ENCODE results near the gene STK32B. TPM values are rescaled to one million over a fixed set of nuclear protein-coding genes. Genes with fewer than 3 reads are reported as not detected.

Gene STK32B
- polyA plus RNA-seq, 1 of the 3 experiments (the other 2 are of a cell fraction) = 0.20 TPM

GRCh38 chr4:5452156-5452555 lies 400.9 kb downstream of the STK32B start:
- no peaks in the 10 kb centered on the region for H3K36me3 ChIP-seq (replicated peaks in 1 of 2; ENCODE audit: control insufficient read depth in 1 of 2, insufficient read depth in 2 of 2, low read length in 1 of 2)
- no peak overlapping the region for H2AFZ ChIP-seq (ENCODE audit: low read depth)
- no peak overlapping the region for H3K27ac ChIP-seq (ENCODE audit: low read depth in 2 of 2, low read length in 1 of 2)
- H3K9me2 ChIP-seq = no peaks in the 10 kb centered on the region
- peaks cover 0 to 3% of the 10 kb centered on the region in 2 experiments; a peak in 1 of 4 replicates for H3K4me1 ChIP-seq (ENCODE audit: control insufficient read depth in 1 of 2, insufficient read depth in 2 of 2, low read depth in 1 of 2, low read length in 1 of 2)
- no peaks in the 10 kb centered on the region for H3F3A ChIP-seq (replicated peaks; ENCODE audit: insufficient read depth)
- ChIA-PET CTCF (interaction anchor here (0.6 kb wide), 1 partner anchor 52 kb away, joined by 3 read pairs; no protein-coding TSS in a partner anchor), POLR2A (no interaction called here)
- H3K79me2 ChIP-seq (ENCODE audit: insufficient read depth) = no peaks in the 10 kb centered on the region
- no peak for DNase-seq
- H3K27me3 ChIP-seq (ENCODE audit: insufficient read depth) = no peaks in the 10 kb centered on the region; the same call in 1 of the 2 replicates
- no peaks in the 10 kb centered on the region for H3K9me3 ChIP-seq
- WGBS (ENCODE audit: low lambda C conversion rate) = 34% methylated on average over 7 of the region's 7 CpGs
- no peaks in the 10 kb centered on the region for H4K20me1 ChIP-seq (ENCODE audit: insufficient read depth)
- no peak overlapping the region for H3K4me3 ChIP-seq (ENCODE audit: low read depth in 2 of 2, low read length in 1 of 2)
- H3K9ac ChIP-seq = no peak overlapping the region
- TF ChIP-seq IRF3 (IDR thresholded peaks at IDR 0.05; ENCODE audit: low read depth, low read length) (no peak), FOXM1 (IDR thresholded peaks at IDR 0.05; ENCODE audit: low read depth) (no peak)
- no peak overlapping the region for H3K4me2 ChIP-seq

- DNase-seq = no peak
- no peak overlapping the region for H3K9ac ChIP-seq
- no peaks in the 10 kb centered on the region for H3K79me2 ChIP-seq (ENCODE audit: insufficient read depth)
- 5% methylated on average over 14 of the region's 14 CpGs for WGBS (ENCODE audit: low lambda C conversion rate)
- H2AFZ ChIP-seq (ENCODE audit: low read depth) = no peak overlapping the region
- H3K4me1 ChIP-seq (ENCODE audit: control insufficient read depth in 1 of 2, insufficient read depth in 2 of 2, low read depth in 1 of 2, low read length in 1 of 2) = peaks cover 0 to 3% of the 10 kb centered on the region in 2 experiments; a peak in 1 of 4 replicates
- H3K4me3 ChIP-seq (ENCODE audit: low read depth in 2 of 2, low read length in 1 of 2) = no peak overlapping the region
- H4K20me1 ChIP-seq (ENCODE audit: insufficient read depth) = no peaks in the 10 kb centered on the region
- H3K9me3 ChIP-seq = no peaks in the 10 kb centered on the region
- H3F3A ChIP-seq (replicated peaks; ENCODE audit: insufficient read depth) = no peaks in the 10 kb centered on the region
- no peaks in the 10 kb centered on the region for H3K36me3 ChIP-seq (replicated peaks in 1 of 2; ENCODE audit: control insufficient read depth in 1 of 2, insufficient read depth in 2 of 2, low read length in 1 of 2)
- H3K27ac ChIP-seq (ENCODE audit: low read depth in 2 of 2, low read length in 1 of 2) = no peak overlapping the region
- H3K27me3 ChIP-seq (ENCODE audit: insufficient read depth) = no peaks in the 10 kb centered on the region; the same call in 1 of the 2 replicates
- ChIA-PET POLR2A (no interaction called here), CTCF (interaction anchor here (1.1 to 3.4 kb wide), 4 partner anchors 24 to 404 kb away, joined by 3 to 10 read pairs (median 4); no protein-coding TSS in a partner anchor)
- no peaks in the 10 kb centered on the region for H3K9me2 ChIP-seq
- TF ChIP-seq NFIC (IDR thresholded peaks at IDR 0.05; ENCODE audit: borderline replicate concordance) (no peak), EP300 (IDR thresholded peaks at IDR 0.05; ENCODE audit: borderline replicate concordance in 1 of 2, low read depth in 1 of 2, low read length in 1 of 2) (no peak), IRF3 (IDR thresholded peaks at IDR 0.05; ENCODE audit: low read depth, low read length) (no peak), RAD21 (IDR thresholded peaks at IDR 0.05; ENCODE audit: low read length) (no peak), USF1 (IDR thresholded peaks at IDR 0.05; ENCODE audit: borderline replicate concordance, low read depth) (no peak), CTCF (IDR thresholded peaks at IDR 0.05) (no peak), PBX3 (IDR thresholded peaks at IDR 0.05) (no peak), REST (IDR thresholded peaks at IDR 0.05; ENCODE audit: low read depth, low read length) (no peak), TCF12 (IDR thresholded peaks at IDR 0.05) (no peak)
- no peak overlapping the region for H3K4me2 ChIP-seq
Measured at GRCh38 chr4:5455003-5455585, 403.8 kb downstream of the STK32B start.

Measured in SK-N-SH (cell line).